BLaER1 (cell line): ENCODE results near the gene GPC6.

Experiments
- H3K27ac ChIP-seq: shearing (Covaris generic); formaldehyde crosslinking; 2 replicates; pipeline ENCODE4 v1.8.1; 2022
- H3K27me3 ChIP-seq: shearing (Covaris generic); formaldehyde crosslinking; 2 replicates; pipeline ENCODE4 v1.8.1; 2022
- H3K36me3 ChIP-seq: shearing (Covaris generic); formaldehyde crosslinking; 2 replicates; pipeline ENCODE4 v1.8.1; 2022
- H3K4me1 ChIP-seq: shearing (Covaris generic); formaldehyde crosslinking; 2 replicates; pipeline ENCODE4 v1.8.1; 2022
- H3K4me2 ChIP-seq: shearing (Covaris generic); formaldehyde crosslinking; 2 replicates; pipeline ENCODE4 v1.8.1; 2022
- H3K4me3 ChIP-seq: shearing (Covaris generic); formaldehyde crosslinking; 2 replicates; pipeline ENCODE4 v1.8.1; 2022
- H3K9ac ChIP-seq: shearing (Covaris generic); formaldehyde crosslinking; 2 replicates; pipeline ENCODE4 v1.8.1; 2022
- H3K9me3 ChIP-seq: shearing (Covaris generic); formaldehyde crosslinking; 2 replicates; pipeline ENCODE4 v1.8.1; 2022
- H4K20me1 ChIP-seq: shearing (Covaris generic); formaldehyde crosslinking; 2 replicates; pipeline ENCODE4 v1.8.1; 2022
- Cebpa-rat ChIP-seq: shearing (Covaris generic); IDR thresholded peaks from 2 replicates; pipeline ENCODE4 v1.8.1; 2022

GPC6 gene

DNA sequence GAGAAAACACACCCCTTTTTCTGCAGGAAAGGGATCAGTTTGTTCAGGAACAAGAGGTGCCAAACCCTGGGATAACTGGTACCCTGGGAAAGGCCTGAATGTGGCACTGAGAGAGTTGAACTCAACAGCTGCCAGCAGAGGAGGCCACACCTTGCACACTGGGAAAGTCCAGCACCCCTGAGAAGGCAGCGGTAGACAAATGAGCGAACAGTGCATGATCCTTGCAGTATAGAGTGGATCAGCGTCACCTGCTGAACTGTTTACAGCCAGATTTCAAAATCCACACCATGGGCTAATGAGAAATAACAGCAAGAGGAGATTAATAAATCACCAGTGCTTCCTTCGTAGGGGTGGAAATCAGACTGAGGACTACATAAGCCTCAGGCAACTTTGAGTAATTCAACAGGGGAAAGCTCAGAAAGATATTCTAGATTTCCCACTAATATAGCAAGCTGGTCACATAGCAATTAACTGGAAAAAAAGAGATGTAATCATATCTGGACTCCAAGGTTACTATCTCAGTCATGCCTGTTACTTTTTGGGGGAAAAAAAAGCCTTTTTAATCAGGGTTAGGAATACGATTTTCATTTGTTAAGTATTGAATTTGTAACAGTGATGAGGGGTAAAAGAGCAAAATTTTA lies 1200.8 kb downstream of the GPC6 start:
- TF ChIP-seq Cebpa-rat, result no peak
- Histone ChIP-seq H3K4me3 (no peak overlapping the region), H4K20me1 (no peaks in the 10 kb centered on the region), H3K9me3 (peaks cover 8% of the 10 kb centered on the region; the same call in 1 of the 2 replicates), H3K27ac (no peak overlapping the region), H3K4me1 (peaks cover 6% of the 10 kb centered on the region), H3K36me3 (no peaks in the 10 kb centered on the region), H3K27me3 (no peaks in the 10 kb centered on the region), H3K9ac (no peak overlapping the region), H3K4me2 (no peak overlapping the region)

DNA sequence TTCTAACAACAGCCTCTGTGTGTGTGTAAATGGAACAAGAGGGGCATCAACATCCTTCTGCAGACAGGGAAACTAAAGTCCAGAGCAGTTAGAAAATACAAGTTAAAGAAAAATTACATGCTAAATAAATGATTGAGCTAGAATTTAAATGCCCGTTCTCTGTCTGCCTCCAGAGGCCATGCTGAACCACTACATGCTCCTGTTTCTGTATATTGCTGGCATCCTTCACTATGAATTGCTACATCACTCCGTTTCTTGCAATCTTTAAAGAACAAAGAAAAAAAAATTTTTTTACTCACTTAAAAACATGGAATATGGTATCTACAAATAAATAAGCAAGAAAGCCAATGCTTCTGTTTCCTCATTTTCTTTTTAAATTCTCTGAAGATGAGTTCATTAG lies 1205.0 kb downstream of the GPC6 start:
- H3K36me3 ChIP-seq, result no peaks in the 10 kb centered on the region
- no peak overlapping the region for H3K4me2 ChIP-seq
- H4K20me1 ChIP-seq, result no peaks in the 10 kb centered on the region
- no peak overlapping the region for H3K27ac ChIP-seq
- no peaks in the 10 kb centered on the region for H3K27me3 ChIP-seq
- no peak overlapping the region for H3K9ac ChIP-seq
- peaks cover 25% of the 10 kb centered on the region for H3K4me1 ChIP-seq
- no peaks in the 10 kb centered on the region; the same call in 1 of the 2 replicates for H3K9me3 ChIP-seq
- no peak for TF ChIP-seq Cebpa-rat
- no peak overlapping the region for H3K4me3 ChIP-seq

DNA sequence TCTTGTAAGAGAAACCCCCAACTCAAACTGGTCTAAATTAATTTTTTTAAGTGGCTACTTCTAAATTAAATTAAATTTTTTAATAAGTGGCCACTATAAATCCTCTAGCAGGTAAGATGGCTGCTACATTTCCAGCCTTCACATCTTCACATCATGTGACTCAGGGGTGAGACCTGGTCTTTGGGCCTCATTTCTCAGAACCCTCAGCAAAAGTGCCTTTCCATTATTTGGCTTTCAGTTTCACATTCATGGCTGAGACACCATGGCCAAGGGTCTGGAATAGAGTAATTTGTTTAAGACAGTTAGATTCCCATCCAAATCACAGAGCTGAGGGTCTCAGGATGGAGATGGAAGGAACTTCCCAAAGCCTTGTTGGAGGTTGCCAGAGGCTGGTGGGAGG lies 1205.4 kb downstream of the GPC6 start:
- no peaks in the 10 kb centered on the region; the same call in 1 of the 2 replicates for H3K9me3 ChIP-seq
- peaks cover 25% of the 10 kb centered on the region for H3K4me1 ChIP-seq
- no peaks in the 10 kb centered on the region for H3K27me3 ChIP-seq
- no peak overlapping the region for H3K4me3 ChIP-seq
- H3K36me3 ChIP-seq, result no peaks in the 10 kb centered on the region
- TF ChIP-seq Cebpa-rat, result no peak
- no peaks in the 10 kb centered on the region for H4K20me1 ChIP-seq
- no peak overlapping the region; the same call in 1 of the 2 replicates for H3K27ac ChIP-seq
- no peak overlapping the region for H3K9ac ChIP-seq
- peak overlapping the region; percentile 58 for H3K4me2 ChIP-seq

DNA sequence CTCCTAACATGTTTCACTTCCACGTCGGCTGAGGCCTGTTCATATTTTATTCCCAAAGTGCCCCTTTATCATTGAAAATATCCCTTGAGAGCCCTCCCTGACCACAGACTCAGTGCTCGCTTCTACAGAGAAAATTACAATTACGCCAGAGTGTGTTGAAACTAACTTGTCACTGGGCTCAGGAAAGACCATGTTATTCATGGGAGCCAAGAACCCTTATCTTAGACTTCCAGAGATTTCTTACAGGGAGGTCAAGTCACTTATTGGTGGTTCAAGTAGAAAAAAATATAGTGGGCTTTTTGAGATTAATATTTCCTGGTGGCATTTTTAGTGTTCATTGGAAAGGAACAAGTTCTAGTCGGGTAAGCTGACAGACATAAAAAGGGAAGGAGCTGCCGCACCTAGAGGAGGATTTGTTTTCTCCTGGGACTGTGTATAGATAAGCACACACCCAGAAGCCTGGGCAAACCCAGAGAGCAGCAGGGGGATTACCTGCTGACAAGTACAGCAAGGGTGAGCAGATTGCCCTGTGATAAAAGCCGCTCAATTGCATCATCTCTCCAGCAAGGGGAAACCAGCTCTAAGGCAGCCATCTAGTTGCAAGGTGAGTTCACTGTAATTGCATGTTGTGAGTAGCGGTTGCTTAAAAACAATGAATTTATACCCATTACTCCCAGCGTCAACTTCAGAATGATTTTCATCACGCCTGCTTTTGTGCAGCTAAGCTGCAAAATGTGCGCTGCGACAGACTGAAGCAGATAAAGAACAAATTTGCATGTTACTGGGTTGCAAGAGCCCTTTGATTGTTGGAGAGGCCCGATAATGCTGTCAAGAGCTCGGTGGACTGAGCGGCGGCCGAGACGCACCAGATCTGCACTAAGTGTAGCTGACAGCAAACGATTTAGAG lies 1206.7 kb downstream of the GPC6 start:
- H4K20me1 ChIP-seq, result no peaks in the 10 kb centered on the region
- no peaks in the 10 kb centered on the region for H3K36me3 ChIP-seq
- no peaks in the 10 kb centered on the region; the same call in 1 of the 2 replicates for H3K9me3 ChIP-seq
- no peak overlapping the region for H3K9ac ChIP-seq
- H3K4me2 ChIP-seq, result peak overlapping the region; percentile 58
- H3K27me3 ChIP-seq, result no peaks in the 10 kb centered on the region
- peak overlapping the region; percentile 0; the same call in 1 of the 2 replicates for H3K27ac ChIP-seq
- H3K4me3 ChIP-seq, result 0 out of 2 replicates have a peak overlapping the region, but pooled peaks have one; percentile 2
- TF ChIP-seq Cebpa-rat, result peak; percentile 65; the same call in 1 of the 2 replicates
- H3K4me1 ChIP-seq, result peaks cover 25% of the 10 kb centered on the region

DNA sequence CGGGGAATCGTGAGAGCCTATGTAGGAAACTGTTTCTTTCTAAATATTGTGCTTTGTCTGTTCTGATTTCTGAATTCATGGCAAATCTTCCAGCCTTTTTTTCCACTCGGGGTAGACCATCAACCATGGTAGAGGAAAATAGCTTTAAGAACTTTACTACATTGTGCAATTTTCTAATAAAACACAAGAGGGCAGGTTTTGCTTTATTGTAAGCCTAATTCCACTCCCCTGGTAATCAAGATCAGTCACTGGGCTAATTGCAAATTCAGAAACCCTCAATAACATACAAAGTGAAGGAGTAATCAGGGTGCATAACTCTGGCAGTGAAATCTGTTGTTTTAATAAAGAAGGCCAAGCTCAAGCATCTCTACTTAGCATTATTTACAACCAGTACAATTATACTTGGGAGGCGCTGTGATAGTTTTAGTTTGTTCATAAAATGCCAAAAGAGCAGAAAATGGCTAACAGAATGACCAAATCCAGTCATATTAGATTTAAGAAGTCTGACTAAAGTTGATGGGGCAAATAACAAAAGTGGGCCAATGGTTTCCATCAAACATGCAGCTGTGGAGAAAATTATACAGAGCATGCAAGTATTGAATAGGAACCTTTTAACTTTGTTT lies 1209.1 kb downstream of the GPC6 start:
- Histone ChIP-seq H4K20me1 (no peaks in the 10 kb centered on the region), H3K36me3 (no peaks in the 10 kb centered on the region), H3K27ac (no peak overlapping the region), H3K4me3 (no peak overlapping the region), H3K4me2 (no peak overlapping the region), H3K9me3 (no peaks in the 10 kb centered on the region), H3K27me3 (no peaks in the 10 kb centered on the region), H3K9ac (no peak overlapping the region), H3K4me1 (peaks cover 25% of the 10 kb centered on the region)
- TF ChIP-seq Cebpa-rat, result no peak

DNA sequence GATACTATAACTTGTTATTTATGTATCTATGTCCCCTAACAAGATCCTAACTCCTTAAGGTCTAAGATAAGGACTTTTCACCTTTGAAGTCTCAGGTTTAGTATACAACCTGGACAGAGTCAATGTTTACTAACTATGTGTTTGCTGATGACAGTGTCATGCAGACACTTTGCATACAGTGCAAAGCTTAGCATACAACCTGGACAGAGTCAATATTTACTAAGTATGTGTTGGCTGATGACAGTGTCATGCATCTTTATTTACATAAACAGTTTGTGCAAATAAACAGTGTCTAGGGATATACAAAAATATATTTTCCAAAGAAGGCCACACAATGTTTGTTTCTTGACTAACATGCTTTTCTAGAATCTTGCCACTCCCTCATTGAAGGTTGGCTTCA lies 1218.2 kb downstream of the GPC6 start:
- Histone ChIP-seq H3K36me3 (no peaks in the 10 kb centered on the region), H3K27ac (no peak overlapping the region), H3K9me3 (no peaks in the 10 kb centered on the region), H3K9ac (no peak overlapping the region), H3K4me3 (no peak overlapping the region), H3K27me3 (no peaks in the 10 kb centered on the region), H3K4me1 (no peaks in the 10 kb centered on the region), H4K20me1 (no peaks in the 10 kb centered on the region), H3K4me2 (no peak overlapping the region)
- TF ChIP-seq Cebpa-rat, result no peak

DNA sequence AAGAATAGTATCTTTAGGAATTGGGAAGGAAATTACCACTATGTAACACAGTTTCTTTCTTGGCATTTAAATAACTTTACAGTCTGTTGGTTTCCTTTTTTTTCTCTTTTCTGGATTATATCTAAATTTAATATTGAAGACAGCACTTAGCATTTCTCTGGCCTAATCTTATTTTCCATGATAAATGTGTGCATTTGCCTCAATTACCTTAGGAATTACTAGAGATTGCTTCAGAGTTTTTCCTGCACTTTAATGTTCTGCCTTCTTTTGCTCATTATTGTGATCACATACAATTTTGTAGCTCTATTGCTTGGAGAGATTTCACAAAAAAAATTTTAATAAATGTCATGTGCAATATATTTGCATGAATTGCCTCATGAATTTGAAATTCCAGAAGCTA lies 1227.7 kb downstream of the GPC6 start:
- no peak for TF ChIP-seq Cebpa-rat
- no peak overlapping the region for H3K27ac ChIP-seq

DNA sequence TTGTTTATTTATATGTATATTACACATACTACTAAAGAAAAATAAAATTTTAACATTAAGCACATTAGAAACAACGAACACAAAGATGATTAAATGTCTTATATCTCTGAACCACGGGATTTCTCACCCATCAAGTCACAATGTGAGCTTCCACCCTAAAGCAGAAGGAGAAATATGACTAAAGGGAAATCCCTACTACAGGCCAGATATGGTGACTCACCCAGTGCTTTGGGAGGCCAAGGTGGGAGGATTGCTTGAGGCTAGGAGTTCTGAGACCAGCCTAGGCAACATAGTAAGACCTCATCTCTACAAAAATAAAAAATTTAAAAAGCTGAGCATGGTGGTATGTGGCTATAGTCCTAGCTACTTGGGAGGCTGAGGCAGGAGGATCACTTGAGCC lies 1228.3 kb downstream of the GPC6 start:
- Histone ChIP-seq H3K9me3 (no peaks in the 10 kb centered on the region), H4K20me1 (no peaks in the 10 kb centered on the region), H3K4me2 (no peak overlapping the region), H3K27ac (no peak overlapping the region), H3K36me3 (no peaks in the 10 kb centered on the region), H3K4me3 (no peak overlapping the region), H3K27me3 (no peaks in the 10 kb centered on the region), H3K9ac (no peak overlapping the region), H3K4me1 (no peaks in the 10 kb centered on the region)
- no peak for TF ChIP-seq Cebpa-rat

More for the DNA sequence above, 1227.7 kb downstream of the GPC6 start:
- Histone ChIP-seq H3K9me3 (no peaks in the 10 kb centered on the region), H3K4me3 (no peak overlapping the region), H3K9ac (no peak overlapping the region), H3K4me1 (no peaks in the 10 kb centered on the region), H4K20me1 (no peaks in the 10 kb centered on the region), H3K27me3 (no peaks in the 10 kb centered on the region), H3K4me2 (no peak overlapping the region), H3K36me3 (no peaks in the 10 kb centered on the region)

DNA sequence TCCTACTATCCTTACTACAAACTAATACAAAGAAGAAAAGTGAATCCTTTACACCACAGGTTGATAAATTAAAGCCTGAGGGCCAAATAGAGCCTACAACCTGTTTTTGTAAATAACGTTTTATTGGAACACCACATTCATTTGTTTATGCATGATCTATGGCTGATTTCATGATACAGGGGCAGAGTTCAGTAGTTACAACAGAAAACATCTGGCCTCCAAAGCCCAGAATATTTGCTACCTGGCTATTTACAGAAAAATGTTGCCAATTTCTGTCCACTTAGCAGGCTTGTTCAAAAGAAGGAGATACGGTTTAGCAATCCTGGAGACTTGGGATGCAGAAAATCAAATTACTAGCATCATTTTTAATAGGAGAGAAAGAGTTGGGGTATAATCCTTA lies 1228.8 kb downstream of the GPC6 start:
- Histone ChIP-seq H3K4me2 (no peak overlapping the region), H3K4me3 (no peak overlapping the region), H3K9me3 (no peaks in the 10 kb centered on the region), H4K20me1 (no peaks in the 10 kb centered on the region), H3K9ac (no peak overlapping the region), H3K36me3 (no peaks in the 10 kb centered on the region), H3K4me1 (no peaks in the 10 kb centered on the region), H3K27me3 (no peaks in the 10 kb centered on the region), H3K27ac (no peak overlapping the region)
- no peak for TF ChIP-seq Cebpa-rat
